HFFc6 (cell line): Measurements from ENCODE around the gene PHF21B. TPM values are rescaled to one million over a fixed set of nuclear protein-coding genes. Genes with fewer than 3 reads are reported as not detected.

Source experiments
- DNase-seq: peaks from one replicate; pipeline ENCODE4 v3.0.0-alpha.2; 2018
- H3K27ac Mint-ChIP-seq: 2 replicates; pipeline ENCODE4 v1.8.0; 2020; ENCODE audit warnings: mild to moderate bottlenecking, mixed read lengths
- H3K27me3 Mint-ChIP-seq: 2 replicates; pipeline ENCODE4 v1.8.0; 2021; ENCODE audit warnings: mild to moderate bottlenecking, moderate library complexity, mixed read lengths; ENCODE audit not compliant: insufficient read depth
- H3K36me3 Mint-ChIP-seq: 2 replicates; pipeline ENCODE4 v1.8.0; 2021; ENCODE audit warnings: low read depth, mixed read lengths
- H3K4me1 Mint-ChIP-seq: 2 replicates; pipeline ENCODE4 v1.8.0; 2020; ENCODE audit warnings: low read depth, mixed read lengths
- H3K4me3 Mint-ChIP-seq: 2 replicates; pipeline ENCODE4 v1.8.0; 2020; ENCODE audit warnings: mild to moderate bottlenecking, moderate library complexity, mixed read lengths
- H3K9me3 Mint-ChIP-seq: 2 replicates; pipeline ENCODE4 v1.8.0; 2020; ENCODE audit warnings: mild to moderate bottlenecking, mixed read lengths
- CTCF ChIP-seq: fragments of 200-600 bp; sonication (generic); IDR thresholded peaks from 2 replicates; pipeline ENCODE4 v1.5.0; 2021; ENCODE audit warnings: antibody characterized with exemption, mild to moderate bottlenecking
- total RNA-seq, 6 experiments: library from RNA; stranded (reverse); fragmentation: NEBNext Ultra II Directional; extraction: Animal tissue kit (Norgen Biotek cat#: 25700); gene quantifications; 2 replicates in 1 of 6; 3 replicates in 5 of 6; pipeline ENCODE4 v1.2.3, GENCODE V29; 2021

PHF21B gene
- total RNA-seq, 6 experiments from 2014 or later: not detected

GRCh38 chr22:45042263-45042662, 32.5 kb upstream of the PHF21B start:
- H3K4me1 Mint-ChIP-seq: no peaks in the 10 kb centered on the region
- H3K9me3 Mint-ChIP-seq: peaks cover 15% of the 10 kb centered on the region
- peaks cover 39% of the 10 kb centered on the region for H3K27me3 Mint-ChIP-seq
- H3K4me3 Mint-ChIP-seq: no peak overlapping the region
- DNase-seq: no peak
- 0 out of 2 replicates have a peak, but pooled peaks cover 3% of the 10 kb centered on the region for H3K36me3 Mint-ChIP-seq
- H3K27ac Mint-ChIP-seq: no peak overlapping the region
- TF ChIP-seq CTCF: no peak

GRCh38 chr22:45039133-45039532, 29.3 kb upstream of the PHF21B start:
- Mint-ChIP-seq H3K27ac (no peak overlapping the region), H3K36me3 (0 out of 2 replicates have a peak, but pooled peaks cover 3% of the 10 kb centered on the region), H3K9me3 (peaks cover 15% of the 10 kb centered on the region), H3K4me1 (no peaks in the 10 kb centered on the region), H3K27me3 (peaks cover 51% of the 10 kb centered on the region), H3K4me3 (no peak overlapping the region)
- no peak for DNase-seq
- no peak for TF ChIP-seq CTCF

- Mint-ChIP-seq H3K4me3 (no peak overlapping the region), H3K9me3 (peaks cover 11% of the 10 kb centered on the region), H3K4me1 (no peaks in the 10 kb centered on the region), H3K36me3 (0 out of 2 replicates have a peak, but pooled peaks cover 3% of the 10 kb centered on the region), H3K27ac (no peak overlapping the region), H3K27me3 (peaks cover 48% of the 10 kb centered on the region)
- no peak for TF ChIP-seq CTCF
- no peak for DNase-seq
These were observed 26.3 kb upstream of the PHF21B start for GRCh38 chr22:45036154-45036553.

GRCh38 chr22:45034821-45035220, 25.0 kb upstream of the PHF21B start:
- Mint-ChIP-seq H3K4me3 (no peak overlapping the region), H3K27me3 (peaks cover 44% of the 10 kb centered on the region), H3K9me3 (peaks cover 11% of the 10 kb centered on the region), H3K4me1 (no peaks in the 10 kb centered on the region), H3K36me3 (0 out of 2 replicates have a peak, but pooled peaks cover 3% of the 10 kb centered on the region), H3K27ac (no peak overlapping the region)
- no peak for DNase-seq
- no peak for TF ChIP-seq CTCF

- Mint-ChIP-seq H3K27me3 (peaks cover 45% of the 10 kb centered on the region), H3K36me3 (0 out of 2 replicates have a peak, but pooled peaks cover 3% of the 10 kb centered on the region), H3K4me1 (no peaks in the 10 kb centered on the region), H3K27ac (no peak overlapping the region), H3K9me3 (peaks cover 11% of the 10 kb centered on the region), H3K4me3 (no peak overlapping the region)
- DNase-seq: no peak
- TF ChIP-seq CTCF: no peak
These were observed 24.4 kb upstream of the PHF21B start for GRCh38 chr22:45034156-45034555.

- TF ChIP-seq CTCF: no peak
These were observed 23.3 kb upstream of the PHF21B start for GRCh38 chr22:45033136-45033535.

More at GRCh38 chr22:45033136-45033535, 23.3 kb upstream of the PHF21B start:
- Mint-ChIP-seq H3K9me3 (peaks cover 6% of the 10 kb centered on the region; the same call in 1 of the 2 replicates), H3K27me3 (peaks cover 46% of the 10 kb centered on the region), H3K27ac (no peak overlapping the region), H3K4me1 (no peaks in the 10 kb centered on the region), H3K4me3 (no peak overlapping the region), H3K36me3 (no peaks in the 10 kb centered on the region)
- no peak for DNase-seq
